CD4-positive, alpha-beta T cell (primary cell): ENCODE measurements around the gene LINGO1. TPM values are rescaled to one million over a fixed set of nuclear protein-coding genes. Genes with fewer than 3 reads are reported as not detected.

Source experiments
- ATAC-seq: fragments of 200-7000 bp; cut with Tn5 transposase; one replicate; pipeline ENCODE4 v1.10.0; 2022; ENCODE audit warnings: mild to moderate bottlenecking; ENCODE audit not compliant: poor library complexity
- CTCF ChIA-PET: fragments of 350-600 bp; sonication (Branson Sonifier 250); formaldehyde crosslinking; loops from one replicate; lab custom pipeline; 2021; ENCODE audit warnings: antibody characterized with exemption, inconsistent platforms; lab: Charles Lee
- POLR2A ChIA-PET: fragments of 350-600 bp; sonication (Branson Sonifier 250); formaldehyde crosslinking; loops from one replicate; lab custom pipeline; 2021; ENCODE audit warnings: antibody characterized with exemption, inconsistent platforms; lab: Charles Lee
- DNase-seq, 14 experiments: peaks; one replicate each; pipeline ENCODE4 v3.0.0-alpha.2; 2013 to 2020; ENCODE audit warnings: mixed read lengths in 2 of 14
- H3K27ac ChIP-seq, 2 donors: one replicate each; pipeline versions ENCODE4 v1.5.1 to v1.7.0; 2013; ENCODE audit warnings: low read length in 2 of 2, low read depth in 1 of 2, mild to moderate bottlenecking in 1 of 2
- H3K27me3 ChIP-seq, 2 experiments: 1 replicate in 1 of 2; 2 replicates in 1 of 2; pipeline versions ENCODE4 v1.6.1 to v1.7.0; 2013; ENCODE audit warnings: low read length in 2 of 2, control low read depth in 1 of 2, mild to moderate bottlenecking in 1 of 2, moderate library complexity in 1 of 2; ENCODE audit not compliant: insufficient read depth in 2 of 2, control insufficient read depth in 1 of 2
- H3K36me3 ChIP-seq: one replicate; pipeline ENCODE4 v1.6.1; 2013; ENCODE audit warnings: low read length, control low read depth; ENCODE audit not compliant: insufficient read depth
- H3K4me1 ChIP-seq: one replicate; pipeline ENCODE4 v1.6.1; 2013; ENCODE audit warnings: low read length, control low read depth; ENCODE audit not compliant: insufficient read depth
- H3K4me3 ChIP-seq: one replicate; pipeline ENCODE4 v1.5.1; 2013; ENCODE audit warnings: mild to moderate bottlenecking, low read length, moderate library complexity
- H3K9me3 ChIP-seq, 2 experiments: 1 replicate in 1 of 2; 2 replicates in 1 of 2; pipeline versions ENCODE4 v1.6.1 to v1.7.0; 2013; ENCODE audit warnings: low read length in 2 of 2, mild to moderate bottlenecking in 2 of 2, control low read depth in 1 of 2, moderate library complexity in 1 of 2; ENCODE audit not compliant: control insufficient read depth in 1 of 2, insufficient read depth in 1 of 2
- H3K27ac Mint-ChIP-seq: one replicate; pipeline ENCODE4 v1.8.0; 2020; ENCODE audit warnings: mixed read lengths
- H3K27me3 Mint-ChIP-seq: one replicate; pipeline ENCODE4 v1.8.0; 2021; ENCODE audit warnings: mixed read lengths
- H3K36me3 Mint-ChIP-seq: one replicate; pipeline ENCODE4 v1.8.0; 2021; ENCODE audit warnings: low read depth, mixed read lengths
- H3K4me1 Mint-ChIP-seq: one replicate; pipeline ENCODE4 v1.8.0; 2021; ENCODE audit warnings: low read depth, mixed read lengths
- H3K4me3 Mint-ChIP-seq: one replicate; pipeline ENCODE4 v1.8.0; 2020; ENCODE audit warnings: mild to moderate bottlenecking, mixed read lengths
- H3K9me3 Mint-ChIP-seq: one replicate; pipeline ENCODE4 v1.8.0; 2020; ENCODE audit warnings: mixed read lengths
- intact Hi-C, 2 experiments: fragments of 100-400 bp; cut with DNase I in 1 of 2; cut with micrococcal nuclease in 1 of 2; formaldehyde crosslinking; loops; one replicate each; pipeline versions ENCODE4 v1.15.1 to v1.9.0; 2023 to 2025; cut with DNase I, micrococcal nuclease
- total RNA-seq, 174 experiments: library from RNA in 2 of 174; stranded (reverse) in 2 of 174; gene quantifications; one replicate each; pipeline ENCODE4 v1.2.3 and lab custom pipeline; 2021 to 2026
- TF ChIP-seq, protein P1 (sequence below): fragments of 200-600 bp; IDR thresholded peaks from one replicate; pipeline ENCODE4 v1.8.0; 2022; ENCODE audit warnings: antibody characterized with exemption, mild to moderate bottlenecking

Gene LINGO1
- total RNA-seq, 2 experiments from 2014 or later: not detected

DNA sequence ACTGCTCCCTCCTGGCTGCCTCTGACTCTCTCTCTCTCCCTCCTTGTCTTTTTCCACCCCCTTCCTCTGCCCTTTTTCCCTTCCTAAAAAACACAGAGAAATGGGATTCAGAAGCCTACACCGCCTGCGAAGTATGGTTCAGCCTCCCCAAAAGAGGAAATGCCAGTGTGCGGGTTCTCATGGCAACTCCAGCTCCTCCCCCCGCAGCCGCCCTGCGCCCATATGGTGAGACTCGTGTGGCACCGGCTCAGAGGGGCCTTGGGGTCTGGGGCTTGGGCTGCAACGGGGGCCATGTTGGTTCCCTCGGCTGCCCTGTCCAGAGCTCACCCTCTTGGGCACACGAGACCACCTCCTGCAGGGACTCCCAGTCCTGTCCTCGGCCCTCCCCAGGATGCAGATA, 23.6 kb upstream of the LINGO1 start:
- TF ChIP-seq, protein P1, sequence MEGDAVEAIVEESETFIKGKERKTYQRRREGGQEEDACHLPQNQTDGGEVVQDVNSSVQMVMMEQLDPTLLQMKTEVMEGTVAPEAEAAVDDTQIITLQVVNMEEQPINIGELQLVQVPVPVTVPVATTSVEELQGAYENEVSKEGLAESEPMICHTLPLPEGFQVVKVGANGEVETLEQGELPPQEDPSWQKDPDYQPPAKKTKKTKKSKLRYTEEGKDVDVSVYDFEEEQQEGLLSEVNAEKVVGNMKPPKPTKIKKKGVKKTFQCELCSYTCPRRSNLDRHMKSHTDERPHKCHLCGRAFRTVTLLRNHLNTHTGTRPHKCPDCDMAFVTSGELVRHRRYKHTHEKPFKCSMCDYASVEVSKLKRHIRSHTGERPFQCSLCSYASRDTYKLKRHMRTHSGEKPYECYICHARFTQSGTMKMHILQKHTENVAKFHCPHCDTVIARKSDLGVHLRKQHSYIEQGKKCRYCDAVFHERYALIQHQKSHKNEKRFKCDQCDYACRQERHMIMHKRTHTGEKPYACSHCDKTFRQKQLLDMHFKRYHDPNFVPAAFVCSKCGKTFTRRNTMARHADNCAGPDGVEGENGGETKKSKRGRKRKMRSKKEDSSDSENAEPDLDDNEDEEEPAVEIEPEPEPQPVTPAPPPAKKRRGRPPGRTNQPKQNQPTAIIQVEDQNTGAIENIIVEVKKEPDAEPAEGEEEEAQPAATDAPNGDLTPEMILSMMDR: no peak
- no peak overlapping the region for H3K27ac Mint-ChIP-seq
- ATAC-seq: no peak
- H3K4me3 Mint-ChIP-seq: no peak overlapping the region
- H3K36me3 Mint-ChIP-seq: no peaks in the 10 kb centered on the region
- Histone ChIP-seq H3K9me3 (peaks cover 0 to 20% of the 10 kb centered on the region in 2 experiments), H3K4me3 (no peak overlapping the region), H3K4me1 (peaks cover 3% of the 10 kb centered on the region), H3K36me3 (no peaks in the 10 kb centered on the region), H3K27me3 (peaks cover 6 to 10% of the 10 kb centered on the region in 2 experiments), H3K27ac (no peak overlapping the region)
- peaks cover 35% of the 10 kb centered on the region for H3K27me3 Mint-ChIP-seq
- H3K4me1 Mint-ChIP-seq: no peaks in the 10 kb centered on the region
- POLR2A ChIA-PET: no interaction called here
- intact Hi-C loops: no loop called here
- H3K9me3 Mint-ChIP-seq: no peaks in the 10 kb centered on the region
- CTCF ChIA-PET: no interaction called here
- DNase-seq: no peak

DNA sequence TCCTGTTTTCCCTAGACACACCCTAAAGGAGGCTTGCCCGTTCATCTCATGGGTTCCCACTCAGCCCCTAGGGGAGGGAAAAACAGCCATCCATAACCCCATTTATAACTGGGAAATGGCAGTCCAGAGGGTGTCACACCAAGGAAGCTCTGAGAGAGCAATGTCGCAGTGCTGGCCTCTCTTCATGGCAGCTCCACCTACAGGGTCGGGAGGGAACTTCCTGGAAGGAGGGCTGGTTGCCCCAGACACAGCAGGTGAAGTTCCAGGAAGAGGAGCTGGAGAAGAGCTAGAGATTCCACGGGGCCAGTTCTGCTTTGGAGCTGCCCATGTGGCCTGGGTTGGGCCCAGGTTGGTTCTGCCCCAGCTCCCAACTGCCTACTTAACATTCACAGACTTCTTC, 22.3 kb upstream of the LINGO1 start:
- Mint-ChIP-seq H3K4me1 (no peaks in the 10 kb centered on the region), H3K9me3 (no peaks in the 10 kb centered on the region), H3K4me3 (no peak overlapping the region), H3K27ac (no peak overlapping the region), H3K36me3 (no peaks in the 10 kb centered on the region), H3K27me3 (peaks cover 25% of the 10 kb centered on the region)
- Histone ChIP-seq H3K4me3 (no peak overlapping the region), H3K4me1 (peaks cover 3% of the 10 kb centered on the region), H3K36me3 (no peaks in the 10 kb centered on the region), H3K27ac (no peak overlapping the region), H3K27me3 (peaks cover 6 to 10% of the 10 kb centered on the region in 2 experiments), H3K9me3 (peaks cover 0 to 20% of the 10 kb centered on the region in 2 experiments)
- TF ChIP-seq, protein P1: no peak
- DNase-seq (no peak), ATAC-seq (no peak)
- ChIA-PET CTCF (no interaction called here), POLR2A (no interaction called here)
- intact Hi-C loops: no loop called here

DNA sequence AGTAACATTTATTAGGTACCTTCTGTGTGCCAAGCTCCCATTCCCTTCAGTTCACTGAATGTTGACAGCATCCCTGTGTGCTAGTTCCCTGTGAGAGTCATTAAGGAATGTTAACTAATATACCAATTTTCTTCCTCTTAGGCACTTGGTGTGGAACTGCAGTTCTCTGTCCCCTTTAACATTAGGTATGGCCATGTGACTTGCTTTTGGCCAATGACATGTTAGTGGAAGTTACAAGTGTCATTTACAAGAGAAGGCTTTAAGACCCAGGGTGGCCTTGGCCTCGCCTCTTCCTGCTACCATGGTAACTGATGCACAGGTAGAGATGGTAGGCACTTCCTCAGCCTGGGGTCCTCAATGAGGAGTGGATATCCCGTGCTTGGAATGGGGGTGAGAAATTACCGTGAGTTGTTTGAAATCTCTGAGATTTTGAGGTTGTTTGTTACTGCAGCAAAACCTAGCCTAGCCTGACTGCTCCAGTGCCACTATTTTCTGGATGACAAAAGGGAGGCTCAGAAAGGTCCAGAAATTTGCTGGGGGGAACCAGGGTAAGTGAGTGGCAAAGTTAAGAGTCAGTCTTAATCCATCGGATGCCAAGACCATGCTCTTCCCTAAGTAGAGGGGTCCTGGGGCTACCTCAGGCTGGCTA, 21.2 kb upstream of the LINGO1 start:
- DNase-seq (no peak), ATAC-seq (no peak)
- Histone ChIP-seq H3K9me3 (peaks cover 0 to 20% of the 10 kb centered on the region in 2 experiments), H3K4me3 (no peak overlapping the region), H3K27me3 (peaks cover 6 to 10% of the 10 kb centered on the region in 2 experiments), H3K36me3 (no peaks in the 10 kb centered on the region), H3K4me1 (peaks cover 3% of the 10 kb centered on the region), H3K27ac (no peak overlapping the region)
- no peak overlapping the region for H3K27ac Mint-ChIP-seq
- peaks cover 24% of the 10 kb centered on the region for H3K27me3 Mint-ChIP-seq
- H3K4me3 Mint-ChIP-seq: no peak overlapping the region
- TF ChIP-seq, protein P1: no peak
- H3K4me1 Mint-ChIP-seq: no peaks in the 10 kb centered on the region
- H3K9me3 Mint-ChIP-seq: no peaks in the 10 kb centered on the region
- H3K36me3 Mint-ChIP-seq: no peaks in the 10 kb centered on the region
- CTCF ChIA-PET: no interaction called here
- intact Hi-C loops: no loop called here
- POLR2A ChIA-PET: no interaction called here
